ENCODE results near the gene ANKFN1. TPM values are rescaled to one million over a fixed set of nuclear protein-coding genes. Genes with fewer than 3 reads are reported as not detected.

Gene ANKFN1
- total and polyA plus RNA-seq, 10 of the 15 experiments (the other 5 are each of a cell fraction or from before 2014, with no cell fraction given) = 0.19 TPM; not detected in 9

Small RNA genes within 50 kb of the gene (small RNA-seq; reads per million reads assigned to genes)
- not detected for gene AC006600.1
